ENCODE results near the gene CMSS1. TPM values are rescaled to one million over a fixed set of nuclear protein-coding genes. Genes with fewer than 3 reads are reported as not detected.
A peak's percentile ranks its signal among the peaks of the same experiment; 100 is the strongest.

The CMSS1 gene
- total RNA-seq, 4 donors from 2014 or later: 11.2 to 16.3 (median 14.1) TPM

GRCh38 chr3:100107221-100107814 lies 289.7 kb downstream of the CMSS1 start:
- 23% methylated on average over 4 of the region's 4 CpGs for WGBS
- H3K4me1 ChIP-seq: peaks cover 64 to 93% (median 82%) of the 10 kb centered on the region in 4 donors
- H3K9me3 ChIP-seq: no peaks in the 10 kb centered on the region
- intact Hi-C loops (cut with DNase I): no loop called here
- no peaks in the 10 kb centered on the region for H3K27me3 ChIP-seq
- peak overlapping the region; percentile 30 to 53 (median 50) for H3K27ac ChIP-seq (replicated peaks in 1 of 4)
- no peak for TF ChIP-seq POLR2A (IDR thresholded peaks at IDR 0.05; ENCODE audit: low read depth)
- no peak for TF ChIP-seq POLR2AphosphoS5 (IDR thresholded peaks at IDR 0.05)
- TF ChIP-seq EP300 (IDR thresholded peaks at IDR 0.05): no peak
- no peak for TF ChIP-seq CTCF (IDR thresholded peaks at IDR 0.05)
- H3K4me3 ChIP-seq: no peak overlapping the region
- H3K36me3 ChIP-seq: no peaks in the 10 kb centered on the region
- DNase-seq (ENCODE audit: extremely low spot score): no peak

- no peaks in the 10 kb centered on the region for H3K27me3 ChIP-seq
- peak overlapping the region; percentile 30 to 53 (median 50) for H3K27ac ChIP-seq (replicated peaks in 1 of 4)
- H3K4me3 ChIP-seq: no peak overlapping the region
- TF ChIP-seq POLR2A (IDR thresholded peaks at IDR 0.05; ENCODE audit: low read depth): no peak
- TF ChIP-seq POLR2AphosphoS5 (IDR thresholded peaks at IDR 0.05): no peak
- no peak for TF ChIP-seq CTCF (IDR thresholded peaks at IDR 0.05)
- TF ChIP-seq EP300 (IDR thresholded peaks at IDR 0.05): no peak
- DNase-seq (ENCODE audit: extremely low spot score): no peak
- 88% methylated on average over 7 of the region's 7 CpGs for WGBS
- intact Hi-C loops (cut with DNase I): no loop called here
- no peaks in the 10 kb centered on the region for H3K9me3 ChIP-seq
- H3K36me3 ChIP-seq: no peaks in the 10 kb centered on the region
- peaks cover 56 to 91% (median 82%) of the 10 kb centered on the region in 4 donors for H3K4me1 ChIP-seq
These were observed 290.9 kb downstream of the CMSS1 start for GRCh38 chr3:100108464-100109079.

GRCh38 chr3:100110162-100110561 lies 292.5 kb downstream of the CMSS1 start:
- Histone ChIP-seq H3K27ac (replicated peaks in 1 of 4) (peak overlapping the region; percentile 44 to 58 (median 51)), H3K4me1 (peaks cover 41 to 91% (median 79%) of the 10 kb centered on the region in 4 donors), H3K4me3 (no peak overlapping the region), H3K27me3 (no peaks in the 10 kb centered on the region), H3K9me3 (no peaks in the 10 kb centered on the region), H3K36me3 (no peaks in the 10 kb centered on the region)
- 25% methylated on average over 1 of the region's 1 CpG for WGBS
- TF ChIP-seq CTCF (IDR thresholded peaks at IDR 0.05): no peak
- TF ChIP-seq EP300 (IDR thresholded peaks at IDR 0.05): no peak
- no peak for TF ChIP-seq POLR2AphosphoS5 (IDR thresholded peaks at IDR 0.05)
- TF ChIP-seq POLR2A (IDR thresholded peaks at IDR 0.05; ENCODE audit: low read depth): no peak
- no peak for DNase-seq (ENCODE audit: extremely low spot score)
- intact Hi-C loops (cut with DNase I): no loop called here

- no peaks in the 10 kb centered on the region for H3K9me3 ChIP-seq
- H3K27ac ChIP-seq (replicated peaks in 1 of 4): no peak overlapping the region
- intact Hi-C loops (cut with DNase I): no loop called here
- no peaks in the 10 kb centered on the region for H3K27me3 ChIP-seq
- no peaks in the 10 kb centered on the region for H3K36me3 ChIP-seq
- TF ChIP-seq POLR2A (IDR thresholded peaks at IDR 0.05; ENCODE audit: low read depth): no peak
- no peak for TF ChIP-seq POLR2AphosphoS5 (IDR thresholded peaks at IDR 0.05)
- TF ChIP-seq EP300 (IDR thresholded peaks at IDR 0.05): no peak
- TF ChIP-seq CTCF (IDR thresholded peaks at IDR 0.05): no peak
- no peak overlapping the region for H3K4me3 ChIP-seq
- DNase-seq (ENCODE audit: extremely low spot score): no peak
- peaks cover 25 to 77% (median 63%) of the 10 kb centered on the region in 4 donors for H3K4me1 ChIP-seq
- whole genome bisulfite sequencing: 93% methylated on average over 1 of the region's 1 CpG
These were observed 294.1 kb downstream of the CMSS1 start for GRCh38 chr3:100111728-100112127.

All from esophagus muscularis mucosa (tissue), 4 donors.